ENCODE results near the gene CHP2.

DNA sequence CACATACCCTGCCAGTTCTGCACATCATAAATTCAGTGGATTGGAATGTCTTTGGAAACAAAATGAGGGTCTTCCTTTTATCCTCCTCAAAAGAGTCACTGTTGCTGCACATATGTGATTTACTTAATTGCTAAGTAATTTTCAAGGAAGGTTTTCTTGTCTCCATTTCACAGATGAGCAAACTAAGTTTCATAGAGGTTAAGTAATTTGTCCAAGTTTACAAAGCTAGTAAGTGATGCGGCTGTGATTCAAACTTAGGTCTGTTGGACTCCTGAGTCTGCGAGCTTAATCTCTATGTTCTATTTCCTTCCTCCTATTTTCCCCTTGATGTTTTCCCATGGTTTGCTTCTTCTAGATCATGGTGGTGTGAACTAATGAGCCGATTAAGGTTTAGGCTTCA is 28.1 kb upstream of the CHP2 start:
- no peak for TF ChIP-seq EZH2 (IDR thresholded peaks at IDR 0.05; ENCODE audit: borderline replicate concordance, low read depth, low read length, severe bottlenecking)
- TF ChIP-seq, protein P1, sequence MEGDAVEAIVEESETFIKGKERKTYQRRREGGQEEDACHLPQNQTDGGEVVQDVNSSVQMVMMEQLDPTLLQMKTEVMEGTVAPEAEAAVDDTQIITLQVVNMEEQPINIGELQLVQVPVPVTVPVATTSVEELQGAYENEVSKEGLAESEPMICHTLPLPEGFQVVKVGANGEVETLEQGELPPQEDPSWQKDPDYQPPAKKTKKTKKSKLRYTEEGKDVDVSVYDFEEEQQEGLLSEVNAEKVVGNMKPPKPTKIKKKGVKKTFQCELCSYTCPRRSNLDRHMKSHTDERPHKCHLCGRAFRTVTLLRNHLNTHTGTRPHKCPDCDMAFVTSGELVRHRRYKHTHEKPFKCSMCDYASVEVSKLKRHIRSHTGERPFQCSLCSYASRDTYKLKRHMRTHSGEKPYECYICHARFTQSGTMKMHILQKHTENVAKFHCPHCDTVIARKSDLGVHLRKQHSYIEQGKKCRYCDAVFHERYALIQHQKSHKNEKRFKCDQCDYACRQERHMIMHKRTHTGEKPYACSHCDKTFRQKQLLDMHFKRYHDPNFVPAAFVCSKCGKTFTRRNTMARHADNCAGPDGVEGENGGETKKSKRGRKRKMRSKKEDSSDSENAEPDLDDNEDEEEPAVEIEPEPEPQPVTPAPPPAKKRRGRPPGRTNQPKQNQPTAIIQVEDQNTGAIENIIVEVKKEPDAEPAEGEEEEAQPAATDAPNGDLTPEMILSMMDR (IDR thresholded peaks at IDR 0.05; ENCODE audit: borderline replicate concordance, extremely low read depth, low read length, poor library complexity, severe bottlenecking): no peak

Measured in DND-41 (cell line).